Stimulated activated CD8-positive, alpha-beta memory T cell treated with anti-CD3 and anti-CD28 coated beads, Interleukin-7, amount 100 ng/mL, for 1 hour (primary cell): ENCODE results near the gene ZNF19.

Experiments used
- DNase-seq, 2 donors: peaks; one replicate each; pipeline ENCODE4 v3.0.0-alpha.2; 2020; ENCODE audit warnings: low read depth in 2 of 2

Gene ZNF19

DNA sequence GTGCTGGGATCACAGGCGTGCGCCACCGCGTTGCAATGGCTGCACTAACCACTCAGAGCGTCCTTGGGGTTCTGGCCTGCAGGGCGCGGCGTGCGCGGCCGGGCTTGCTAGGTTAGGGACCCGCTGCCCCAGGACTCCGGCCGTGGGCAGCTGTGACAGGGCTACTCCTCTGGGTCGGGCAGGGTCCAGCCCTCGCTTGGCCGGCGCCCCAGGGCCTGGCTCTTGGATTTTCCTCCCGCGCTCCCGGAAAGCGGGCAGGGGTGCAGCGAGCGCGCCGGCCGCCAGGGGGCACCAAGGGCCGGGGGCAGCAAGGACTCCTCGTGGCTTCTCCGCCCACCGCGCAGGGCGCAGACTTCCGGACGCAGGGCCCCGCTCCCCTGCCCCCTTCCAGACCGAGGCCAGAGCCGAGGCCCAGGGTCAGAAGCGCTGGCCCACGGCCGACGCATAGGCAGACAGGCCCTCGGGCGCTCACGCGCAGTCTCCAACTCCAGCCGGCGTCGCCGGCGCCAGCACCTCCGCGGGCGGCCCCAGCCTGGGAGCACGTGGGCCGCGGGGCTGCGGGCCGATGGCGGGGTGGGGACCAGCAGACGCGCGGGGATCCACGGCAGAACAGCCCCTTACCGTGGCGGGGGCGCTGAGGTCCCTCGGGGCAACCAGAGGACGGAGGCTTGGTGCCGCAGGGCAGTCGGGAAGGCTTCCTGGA, 47.6 kb downstream of the ZNF19 start:
- no peak for DNase-seq

- no peak for DNase-seq
Measured at GRCh38 chr16:71440669-71441347, 48.3 kb downstream of the ZNF19 start.

DNA sequence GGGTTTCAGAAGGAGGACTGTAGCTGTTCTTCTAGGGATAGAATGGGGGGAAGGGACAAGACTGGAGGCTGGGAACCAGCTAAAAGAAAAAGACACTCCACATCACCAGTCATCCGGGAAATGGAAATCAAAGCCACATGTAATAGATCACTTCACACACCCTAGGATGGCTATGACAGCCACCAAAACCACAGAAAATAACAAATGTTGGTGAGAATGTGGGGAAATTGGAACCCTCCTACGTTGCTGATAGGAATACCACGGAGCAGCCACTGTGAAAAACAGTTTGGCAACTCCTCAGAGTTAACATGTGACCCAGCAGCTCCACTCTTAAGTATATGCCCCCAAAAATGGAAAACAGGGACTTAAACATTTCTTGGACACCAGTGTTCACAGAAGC, 49.6 kb downstream of the ZNF19 start:
- DNase-seq, result no peak

DNA sequence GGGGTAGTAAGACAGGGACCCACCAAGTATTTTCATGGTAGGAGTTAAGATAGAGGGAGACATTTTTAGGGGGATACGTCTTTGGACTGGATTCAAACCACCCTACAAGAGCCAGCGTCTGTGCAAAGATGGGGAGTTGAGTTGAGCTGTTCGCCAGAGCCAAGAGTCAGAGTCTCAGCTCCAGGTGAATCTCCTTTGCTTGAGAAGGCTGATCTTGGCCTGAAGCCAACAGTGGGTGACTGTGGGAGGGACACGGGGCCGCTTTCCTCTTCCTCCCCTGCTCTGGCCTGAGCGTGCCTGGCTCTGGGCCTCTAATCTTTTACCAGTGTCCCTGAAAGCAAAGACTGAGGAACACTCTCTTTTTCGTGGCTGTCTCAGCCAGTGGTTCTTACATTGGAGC, 52.7 kb downstream of the ZNF19 start:
- no peak for DNase-seq

- no peak for DNase-seq
Measured at GRCh38 chr16:71432906-71433305, 56.2 kb downstream of the ZNF19 start.

GRCh38 chr16:71431991-71432390, 57.1 kb downstream of the ZNF19 start:
- DNase-seq, result no peak

- no peak for DNase-seq
Measured at GRCh38 chr16:71431176-71431575, 57.9 kb downstream of the ZNF19 start.

DNA sequence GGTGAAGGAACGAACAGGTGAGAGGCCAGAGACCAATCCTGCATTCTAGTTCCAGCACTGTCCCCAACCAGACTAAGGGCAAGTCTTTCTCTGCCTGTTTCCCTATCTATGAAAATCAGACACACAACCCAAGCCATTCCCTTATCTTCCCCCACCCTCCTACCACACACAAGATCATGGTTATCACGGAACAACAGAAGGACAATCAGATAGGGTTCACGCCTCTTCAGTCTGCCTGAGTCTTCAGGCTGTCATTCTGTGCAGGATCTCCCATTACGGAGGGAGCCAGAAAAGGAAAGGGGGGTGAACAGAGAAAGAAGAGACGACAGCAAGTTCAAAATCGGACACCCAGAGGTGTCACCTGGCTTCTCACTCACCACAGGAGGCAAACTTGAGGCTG, 58.4 kb downstream of the ZNF19 start:
- no peak for DNase-seq

- no peak for DNase-seq
Measured at GRCh38 chr16:71429581-71429980, 59.5 kb downstream of the ZNF19 start.

GRCh38 chr16:71428883-71429282, 60.2 kb downstream of the ZNF19 start:
- DNase-seq, result no peak

GRCh38 chr16:71428385-71428784, 60.7 kb downstream of the ZNF19 start:
- DNase-seq, result no peak

GRCh38 chr16:71426880-71427615, 62.1 kb downstream of the ZNF19 start:
- no peak for DNase-seq

DNA sequence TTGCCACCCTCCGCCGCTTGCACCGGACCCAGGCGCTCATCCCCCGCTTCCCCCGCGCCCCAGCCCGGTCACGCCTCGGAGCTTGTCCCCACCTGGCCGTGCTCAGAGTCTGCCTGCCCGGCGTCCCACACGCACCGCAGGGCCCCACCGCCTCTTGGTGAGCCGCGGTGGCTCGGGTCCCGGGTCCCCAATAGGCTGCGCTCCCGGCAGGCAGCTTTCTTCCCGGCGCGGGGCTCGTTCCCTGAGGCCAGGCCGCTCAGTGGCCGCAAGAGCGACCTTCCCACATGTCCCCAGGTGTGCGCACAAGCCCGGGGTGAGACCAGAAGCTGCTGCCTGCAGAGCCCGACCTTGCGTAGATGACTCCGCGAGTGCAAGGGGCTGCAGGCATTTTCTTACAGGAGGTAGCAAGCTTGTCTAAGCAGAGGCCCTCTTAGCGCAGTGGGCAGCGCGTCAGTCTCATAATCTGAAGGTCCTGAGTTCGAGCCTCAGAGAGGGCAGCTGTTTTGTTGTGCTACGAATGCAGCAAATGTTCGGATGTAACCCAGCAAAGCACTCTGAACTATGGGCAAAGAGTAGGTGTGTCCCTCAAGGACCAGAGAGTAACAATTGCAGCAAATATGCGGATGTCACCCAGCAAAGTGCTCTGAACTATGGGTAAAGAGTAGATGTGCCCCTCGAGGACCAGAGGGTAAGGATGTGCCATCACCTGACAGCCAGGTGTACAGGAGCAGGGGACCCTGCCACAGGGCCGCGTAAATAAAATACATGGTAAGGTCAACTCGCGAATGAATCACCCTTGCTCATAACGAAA, 62.9 kb downstream of the ZNF19 start:
- no peak for DNase-seq

- no peak for DNase-seq
Measured at GRCh38 chr16:71425746-71426068, 63.4 kb downstream of the ZNF19 start.

DNA sequence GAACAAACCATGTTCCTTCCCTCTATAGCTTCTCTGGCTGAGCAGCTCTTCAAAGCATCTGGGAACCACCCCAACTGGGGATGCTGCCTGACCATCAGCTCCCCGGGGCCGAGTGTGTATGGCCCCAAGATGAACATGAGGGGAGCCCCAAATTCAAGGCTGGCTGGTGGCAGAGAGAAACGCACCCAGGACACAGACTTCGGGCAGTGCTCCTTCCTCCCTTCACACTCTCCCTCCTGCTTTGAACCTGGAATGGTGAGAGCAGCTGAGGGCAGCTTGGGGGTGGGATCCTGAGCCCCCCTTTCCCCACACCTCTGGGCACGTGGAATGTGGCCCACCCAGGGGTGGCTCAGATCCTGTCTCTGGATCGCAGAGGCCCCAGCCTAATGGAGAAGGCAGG, 64.5 kb downstream of the ZNF19 start:
- no peak for DNase-seq

- DNase-seq, result no peak
Measured at GRCh38 chr16:71423865-71424264, 65.3 kb downstream of the ZNF19 start.
